Right hindlimb (tissue), 1 donor: ENCODE data around the gene KRTAP3-2.
A peak's percentile ranks its signal among the peaks of the same experiment; 100 is the strongest.
"Not testable (repeated sequence)": the region's sequence is repeated elsewhere in the genome, so short reads cannot be mapped to it uniquely, and the experiment has no call there.

Source experiments
- DNase-seq: peaks from one replicate; pipeline ENCODE4 v3.0.0-alpha.2; 2018

The KRTAP3-2 gene

DNA sequence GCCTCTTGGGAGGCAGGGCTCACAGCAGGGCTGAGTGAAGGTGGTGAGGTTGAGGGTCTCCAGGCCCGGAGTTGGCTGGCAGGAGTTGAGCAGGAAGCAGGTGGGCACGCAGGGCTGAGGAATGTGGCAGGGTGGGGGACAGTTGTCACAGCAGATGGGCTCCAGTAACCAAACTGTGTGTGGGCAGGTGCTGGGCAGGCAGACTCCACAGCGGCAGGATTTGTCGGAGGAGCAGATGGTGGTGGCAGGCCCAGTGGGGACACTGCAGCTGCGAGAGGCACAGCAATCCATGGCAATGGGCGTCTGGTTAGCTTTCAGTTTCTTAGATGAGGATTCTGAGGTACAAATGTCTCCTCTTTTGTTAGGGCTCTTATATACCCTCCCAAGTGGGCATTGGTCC is at the start of gene KRTAP3-2:
KRTAP3-2 (minus strand) TSS at position 344 of the 400 bp plus-strand sequence; CDS start at position 291, 53 bp downstream.
- DNase-seq: peak; percentile 40

DNA sequence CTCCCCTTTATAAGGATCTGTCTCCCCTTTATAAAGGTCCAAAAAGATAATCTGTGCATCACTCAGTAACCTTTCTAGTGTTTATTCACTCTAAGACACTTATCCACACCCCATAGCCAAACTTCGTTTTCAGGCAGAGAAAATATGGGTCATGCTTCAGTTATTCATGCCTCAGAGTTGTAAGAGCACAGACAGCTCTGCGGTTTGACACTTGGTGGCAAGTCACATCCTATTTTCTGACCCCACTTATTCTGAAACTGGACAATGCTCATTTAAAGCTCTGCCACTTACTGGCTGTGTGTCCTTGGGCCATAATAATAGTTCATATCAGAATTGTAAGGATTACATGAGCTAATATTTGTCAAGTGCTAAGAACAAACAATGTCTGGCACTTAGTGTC is 49.4 kb upstream of the KRTAP3-2 start:
- DNase-seq: no peak

DNA sequence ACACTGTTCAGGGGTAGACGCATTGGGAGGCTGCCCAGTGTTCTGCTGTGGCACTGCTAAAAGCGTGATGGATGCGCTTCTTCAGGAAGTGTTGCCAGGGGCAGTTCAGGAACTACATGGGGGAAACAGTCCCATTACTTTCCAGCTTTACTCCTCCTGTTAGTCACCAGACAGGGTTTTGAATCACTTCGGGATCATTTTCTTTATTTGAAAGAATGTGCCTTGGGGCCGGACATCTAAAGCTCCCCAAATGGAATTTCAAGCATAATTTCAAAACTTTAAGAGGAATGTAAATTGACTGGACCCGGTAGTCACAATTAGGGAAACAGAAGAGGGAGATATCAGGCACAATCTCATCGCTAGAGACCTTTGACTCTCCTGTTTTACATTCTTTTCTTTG is 48.7 kb upstream of the KRTAP3-2 start:
- DNase-seq: no peak

DNA sequence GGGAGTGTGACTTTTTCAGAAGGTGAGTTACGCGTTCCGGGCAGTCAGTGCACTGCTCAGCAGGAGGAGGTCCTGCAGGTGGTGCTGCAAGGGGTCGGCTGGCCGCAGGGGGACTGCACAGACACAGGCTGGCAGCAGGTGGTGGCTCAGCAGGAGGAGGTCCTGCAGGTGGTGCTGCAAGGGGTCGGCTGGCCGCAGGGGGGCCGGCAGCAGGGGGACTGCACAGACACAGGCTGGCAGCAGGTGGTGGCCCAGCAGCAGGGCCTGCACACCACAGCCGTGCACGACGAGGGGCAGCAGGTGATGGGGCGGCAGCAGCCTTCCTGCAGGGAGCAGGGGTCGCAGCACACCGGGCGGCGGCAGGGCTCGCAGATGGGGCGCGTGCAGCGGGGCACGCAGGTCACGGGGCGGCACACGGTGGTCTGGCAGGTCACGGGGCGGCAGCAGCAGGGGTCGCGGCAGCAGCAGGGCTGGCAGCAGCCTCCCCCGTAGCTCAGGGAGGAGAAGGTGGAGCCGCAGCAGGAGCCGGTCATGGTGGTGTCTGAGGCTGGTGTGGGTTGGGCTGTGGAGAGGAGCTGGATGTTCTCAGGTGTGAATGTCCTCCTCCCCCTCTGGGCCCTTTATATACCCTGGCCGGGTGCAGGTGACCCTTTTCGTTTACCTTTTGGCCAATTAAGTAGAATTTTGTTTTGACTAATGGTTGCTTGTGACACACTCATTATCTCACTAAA is 47.2 kb upstream of the KRTAP3-2 start, which contains the start of gene KRTAP2-1:
KRTAP2-1 (minus strand) TSS at position 582 of the 731 bp plus-strand sequence; CDS start at position 533, 49 bp downstream.
- not testable (repeated sequence) for DNase-seq

DNA sequence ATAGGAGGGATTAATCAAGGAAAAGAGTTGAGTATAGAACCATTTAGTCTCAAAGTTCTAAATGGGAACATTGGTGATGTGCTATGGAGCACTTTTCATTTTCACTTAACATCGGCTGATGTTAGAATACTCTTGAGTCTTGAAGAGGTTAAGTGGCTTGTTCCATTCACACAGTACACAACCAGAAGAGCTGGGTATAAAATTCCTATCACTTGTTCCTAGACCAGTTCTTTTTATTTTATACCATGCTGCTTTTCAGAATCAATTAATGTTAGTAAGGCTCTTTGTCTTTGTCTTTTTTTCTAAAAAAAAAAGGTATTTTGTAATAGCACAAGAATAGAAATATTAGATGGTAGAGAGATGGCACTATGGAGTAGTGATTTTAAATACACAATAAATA is 43.2 kb upstream of the KRTAP3-2 start:
- DNase-seq: no peak

DNA sequence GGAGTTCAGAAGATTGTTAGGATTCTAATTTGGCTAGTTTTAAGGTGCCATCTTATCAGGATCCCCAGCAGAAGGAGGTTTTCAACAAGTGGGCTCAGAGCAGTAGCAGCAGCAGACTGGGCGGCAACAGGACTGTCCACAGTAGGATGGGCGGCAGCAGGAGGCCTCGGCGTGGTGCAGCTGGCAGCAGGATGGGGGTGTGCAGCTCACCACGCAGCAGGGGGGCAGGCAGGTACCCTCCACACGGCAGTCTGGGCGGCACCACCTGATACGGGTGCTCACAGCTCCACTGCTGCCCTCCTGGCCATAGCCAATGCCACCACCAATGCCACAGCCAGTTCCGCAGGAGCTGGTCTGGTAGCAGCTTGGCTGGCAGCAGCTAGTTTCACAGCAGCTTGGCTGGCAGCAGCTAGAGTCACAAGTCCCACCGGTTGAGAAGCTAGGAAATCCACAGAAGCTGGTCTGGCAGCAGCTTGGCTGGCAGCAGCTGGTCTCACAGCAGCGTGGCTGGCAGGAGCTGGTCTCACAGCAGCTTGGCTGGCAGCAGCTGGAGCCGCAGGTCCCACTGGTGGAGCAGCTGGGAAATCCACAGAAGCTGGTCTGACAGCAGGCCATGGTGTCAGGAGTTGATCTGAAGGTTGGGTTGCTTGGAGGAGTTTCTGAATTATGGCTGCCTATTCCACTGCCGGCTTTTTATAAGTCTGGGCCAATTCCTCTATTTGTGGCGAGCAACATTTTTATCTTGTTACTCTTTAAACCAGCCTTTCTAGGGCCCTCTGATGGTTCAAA is 41.3 kb upstream of the KRTAP3-2 start, which contains the start of gene KRTAP1-1:
KRTAP1-1 (minus strand) TSS at position 668 of the 789 bp plus-strand sequence; CDS start at position 615, 53 bp downstream.
- DNase-seq: peak; percentile 73

DNA sequence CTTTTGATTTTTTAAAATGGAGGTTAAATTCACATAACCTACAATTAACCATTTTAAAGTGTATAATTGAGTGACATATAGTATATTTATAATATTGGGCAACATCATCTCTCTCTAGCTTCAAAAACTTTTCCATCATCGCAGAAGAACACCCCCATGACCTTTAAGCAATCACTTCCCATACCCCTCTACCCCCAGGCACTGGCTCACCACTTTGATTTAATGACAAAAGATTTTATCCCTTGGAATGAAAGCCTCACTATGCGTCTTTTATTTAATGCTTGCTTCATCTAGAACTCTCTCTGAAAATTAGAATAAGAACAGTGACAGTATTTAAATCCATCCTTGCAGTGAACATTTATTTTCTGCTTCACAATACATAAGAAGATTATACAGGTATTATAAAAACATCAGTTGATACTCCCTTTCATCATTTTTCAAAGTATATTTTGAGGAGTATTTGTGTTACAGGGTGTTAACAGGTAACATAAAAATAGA is 38.2 kb upstream of the KRTAP3-2 start:
- no peak for DNase-seq

DNA sequence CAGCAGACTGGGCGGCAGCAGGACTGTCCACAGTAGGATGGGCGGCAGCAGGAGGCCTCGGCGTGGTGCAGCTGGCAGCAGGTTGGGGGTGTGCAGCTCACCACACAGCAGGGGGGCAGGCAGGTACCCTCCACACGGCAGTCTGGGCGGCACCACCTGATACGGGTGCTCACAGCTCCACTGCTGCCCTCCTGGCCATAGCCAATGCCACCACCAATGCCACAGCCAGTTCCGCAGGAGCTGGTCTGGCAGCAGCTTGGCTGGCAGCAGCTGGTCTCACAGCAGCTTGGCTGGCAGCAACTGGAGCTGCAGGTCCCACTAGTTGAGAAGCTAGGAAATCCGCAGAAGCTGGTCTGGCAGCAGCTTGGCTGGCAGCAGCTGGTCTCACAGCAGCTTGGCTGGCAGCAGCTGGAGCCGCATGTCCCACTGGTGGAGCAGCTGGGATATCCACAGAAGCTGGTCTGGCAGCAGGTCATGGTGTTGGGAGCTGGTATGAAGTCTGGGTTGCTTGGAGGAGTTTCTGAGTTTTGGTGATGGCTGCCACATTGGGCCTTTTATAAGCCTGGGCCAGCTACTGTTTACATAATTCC is 34.7 kb upstream of the KRTAP3-2 start, which contains the start of gene KRTAP1-3:
KRTAP1-3 (minus strand) TSS at position 529 of the 590 bp plus-strand sequence; CDS start at position 476, 53 bp downstream.
- peak; percentile 56 for DNase-seq

DNA sequence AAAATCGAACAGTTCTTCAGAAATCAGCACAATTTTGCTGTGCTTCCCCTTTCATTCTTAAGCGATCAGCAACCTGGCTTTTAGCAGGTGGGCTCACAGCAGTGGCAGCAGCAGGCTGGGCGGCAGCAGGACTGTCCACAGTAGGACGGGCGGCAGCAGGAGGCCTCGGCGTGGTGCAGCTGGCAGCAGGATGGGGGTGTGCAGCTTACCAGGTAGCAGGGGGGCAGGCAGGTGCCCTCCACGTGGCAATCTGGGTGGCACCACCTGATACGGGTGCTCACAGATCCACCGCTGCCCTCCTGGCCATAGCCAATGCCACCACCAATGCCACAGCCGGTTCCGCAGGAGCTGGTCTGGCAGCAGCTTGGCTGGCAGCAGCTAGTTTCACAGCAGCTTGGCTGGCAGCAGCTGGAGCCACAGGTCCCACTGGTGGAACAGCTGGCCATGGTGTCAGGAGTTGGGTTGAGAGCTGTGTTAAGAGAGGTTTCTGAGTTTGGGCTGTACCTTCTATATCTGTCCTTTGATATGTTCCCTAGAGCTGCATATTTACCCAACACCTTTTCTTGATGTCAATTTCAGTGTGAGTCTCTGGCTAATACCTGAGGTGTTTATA is 30.0 kb upstream of the KRTAP3-2 start, which contains the start of gene KRTAP1-4:
KRTAP1-4 (minus strand) TSS at position 563 of the 613 bp plus-strand sequence; CDS start at position 446, 117 bp downstream.
- no peak for DNase-seq

DNA sequence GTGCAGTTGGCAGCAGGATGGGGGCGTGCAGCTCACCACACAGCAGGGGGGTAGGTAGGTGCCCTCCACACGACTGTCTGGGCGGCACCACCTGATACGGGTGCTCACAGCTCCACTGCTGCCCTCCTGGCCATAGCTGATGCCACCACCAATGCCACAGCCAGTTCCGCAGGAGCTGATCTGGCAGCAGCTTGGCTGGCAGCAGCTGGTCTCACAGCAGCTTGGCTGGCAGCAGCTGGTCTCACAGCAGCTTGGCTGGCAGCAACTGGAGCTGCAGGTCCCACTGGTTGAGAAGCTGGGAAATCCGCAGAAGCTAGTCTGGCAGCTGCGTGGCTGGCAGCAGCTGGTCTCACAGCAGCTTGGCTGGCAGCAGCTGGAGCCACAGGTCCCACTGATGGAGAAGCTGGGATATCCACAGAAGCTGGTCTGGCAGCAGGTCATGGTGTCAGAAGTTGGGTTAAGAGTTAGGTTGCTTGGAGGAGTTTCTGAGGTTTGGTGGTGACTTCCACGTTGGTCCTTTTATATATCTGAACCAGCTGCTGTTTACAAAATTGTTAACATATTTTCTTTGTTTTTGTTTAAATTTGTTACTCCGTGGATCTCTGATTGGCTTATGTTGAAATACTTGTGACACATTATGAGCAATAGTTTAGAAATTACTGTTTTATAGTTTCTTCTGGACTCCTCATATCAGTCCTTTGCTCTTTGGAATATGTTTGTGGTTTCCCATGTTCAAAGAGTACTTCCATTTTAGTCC is 27.2 kb upstream of the KRTAP3-2 start, which contains the start of gene KRTAP1-5:
KRTAP1-5 (minus strand) TSS at position 494 of the 757 bp plus-strand sequence; CDS start at position 441, 53 bp downstream.
- DNase-seq: peak; percentile 57

DNA sequence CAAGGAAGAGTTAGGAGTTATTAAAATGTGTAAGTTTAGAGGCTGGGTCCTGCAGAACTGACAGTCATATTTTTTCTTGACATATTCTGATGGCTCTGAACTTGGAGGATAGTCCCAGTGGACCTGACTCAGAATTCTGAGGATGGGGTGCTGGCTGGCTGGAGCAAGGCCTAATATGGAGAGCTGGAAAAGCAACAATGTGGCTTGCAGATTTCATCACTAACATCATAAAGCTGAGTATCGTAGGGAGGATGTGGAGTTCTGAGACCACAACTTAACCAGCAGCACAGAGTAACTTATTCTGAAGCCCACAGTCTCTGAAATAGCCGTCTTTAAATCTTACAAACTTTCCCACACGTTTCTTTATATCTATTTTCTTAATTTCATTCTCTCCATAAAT is 25.0 kb upstream of the KRTAP3-2 start:
- DNase-seq: no peak

DNA sequence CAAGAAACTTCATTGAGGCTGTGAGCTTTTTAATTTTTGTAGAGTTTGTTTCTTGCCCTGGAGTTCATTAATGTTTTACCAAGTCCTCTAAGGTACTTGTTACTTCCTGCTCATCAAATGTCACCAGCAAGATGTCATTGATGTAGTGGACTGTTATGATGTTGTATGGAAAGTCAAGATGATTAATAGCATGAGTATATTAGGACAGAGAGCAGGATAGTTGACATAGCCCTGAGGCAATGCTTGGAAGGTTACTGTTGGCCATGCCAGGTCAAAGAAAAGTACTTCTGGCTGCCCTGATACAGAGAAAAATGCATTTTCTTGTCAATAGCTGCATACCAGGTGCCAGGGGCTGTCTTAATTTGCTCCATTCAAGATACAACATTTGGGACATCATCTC is 20.6 kb upstream of the KRTAP3-2 start:
- DNase-seq: no peak

DNA sequence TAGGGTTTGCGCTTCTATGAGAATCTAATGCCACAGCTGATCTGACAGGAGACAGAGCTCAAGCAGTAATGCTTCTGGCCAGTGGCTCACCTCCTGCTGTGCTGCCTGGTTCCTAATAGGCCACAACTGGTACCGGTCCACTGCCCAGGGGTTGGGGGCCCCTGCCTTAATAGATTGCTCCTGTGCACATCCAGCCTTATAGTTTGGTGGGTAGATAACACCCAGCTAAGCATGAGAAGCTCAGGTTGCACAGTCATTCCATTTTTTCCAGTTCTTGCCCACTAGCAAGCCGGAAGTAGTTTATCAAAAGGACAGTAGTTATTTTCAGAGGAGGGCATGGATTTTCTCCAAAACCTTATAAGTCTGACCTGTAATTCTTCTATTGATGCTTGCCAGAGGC is 19.7 kb upstream of the KRTAP3-2 start:
- DNase-seq: no peak

DNA sequence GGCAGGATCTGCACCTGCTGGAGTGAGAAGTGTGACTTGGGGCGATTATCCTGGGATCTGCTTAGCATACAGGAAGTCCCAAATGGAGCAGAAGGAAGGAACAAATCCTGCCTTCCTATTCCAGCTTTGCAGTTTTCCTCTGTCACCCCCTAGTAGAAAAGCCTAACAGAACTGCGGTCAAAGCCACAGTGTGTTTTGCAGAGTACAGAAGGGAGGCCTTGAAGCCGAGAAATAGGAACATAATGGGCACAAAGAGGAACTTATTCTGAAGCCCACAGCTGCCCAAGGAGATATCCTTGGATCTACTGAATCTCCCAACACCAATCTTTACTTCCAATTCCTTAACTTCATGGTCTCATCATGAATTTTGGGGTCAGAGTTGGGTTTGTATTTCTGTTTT is 18.8 kb upstream of the KRTAP3-2 start:
- no peak for DNase-seq

DNA sequence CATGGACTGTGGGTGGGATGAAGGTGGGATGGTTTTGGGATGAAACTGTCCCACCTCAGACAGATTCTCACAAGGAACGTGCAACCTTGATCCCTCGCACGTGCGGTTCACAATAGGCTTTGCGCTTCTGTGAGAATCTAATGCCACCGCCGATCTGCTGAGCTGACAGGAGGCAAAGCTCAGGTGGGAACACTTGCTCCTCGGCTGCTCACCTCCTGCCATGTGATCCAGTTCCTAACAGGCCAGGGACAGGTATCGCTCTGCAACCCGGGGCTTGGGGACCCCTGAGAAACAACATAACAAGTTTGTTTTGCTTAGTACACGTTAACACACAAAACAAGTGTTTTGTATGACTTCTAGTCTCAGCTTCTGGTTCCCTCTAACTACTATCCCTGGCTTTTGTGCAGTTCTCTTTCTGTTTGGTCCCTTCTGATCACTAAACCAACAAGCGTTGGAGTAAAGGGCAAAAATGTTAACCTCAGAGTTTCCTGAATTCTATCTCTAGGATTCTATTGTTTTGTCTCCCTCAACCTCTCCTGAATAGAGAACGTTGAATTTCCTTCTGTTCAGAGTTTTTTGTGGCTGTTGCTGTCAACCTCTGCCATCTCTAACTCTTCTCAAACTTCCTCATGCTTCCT is 17.0 kb upstream of the KRTAP3-2 start:
- DNase-seq: no peak

DNA sequence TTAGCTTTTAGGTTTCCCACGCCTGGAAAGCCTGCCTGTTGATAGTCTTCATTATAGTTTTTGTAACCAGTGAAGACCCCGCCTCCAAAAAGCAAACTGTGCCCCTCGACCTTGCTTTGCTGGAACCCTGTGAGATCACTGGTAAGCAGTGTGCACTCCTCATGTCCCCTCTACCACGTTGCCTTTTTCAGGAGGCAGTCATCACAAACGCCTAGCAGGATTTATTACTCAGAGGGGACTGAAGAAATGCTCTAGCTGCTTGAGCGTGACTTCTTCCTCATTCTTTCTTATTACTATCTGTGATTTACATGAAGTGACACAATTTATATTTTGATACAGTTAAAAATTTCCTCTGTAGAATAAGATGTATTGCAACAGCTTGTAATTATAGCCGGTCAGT is 15.7 kb upstream of the KRTAP3-2 start:
- DNase-seq: no peak

DNA sequence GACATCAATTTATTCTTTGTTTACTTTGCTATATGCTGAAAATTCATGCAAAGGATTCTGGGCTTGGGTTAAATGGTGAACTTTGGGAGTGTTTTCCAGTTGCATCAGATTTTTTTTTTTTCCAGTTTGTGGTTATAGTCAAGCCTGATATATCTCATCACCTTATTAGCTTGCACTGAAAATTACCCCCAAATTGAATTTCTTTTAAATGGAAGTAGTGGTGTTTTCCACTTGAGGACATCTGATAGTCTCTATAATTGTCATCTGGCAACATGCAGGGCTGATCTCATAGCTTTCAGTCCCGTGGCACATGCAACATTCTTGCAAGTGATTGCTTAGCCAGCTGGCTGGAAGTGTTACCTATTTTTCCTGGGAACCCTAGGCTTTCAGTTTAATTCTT is 13.9 kb upstream of the KRTAP3-2 start:
- DNase-seq: peak; percentile 20

DNA sequence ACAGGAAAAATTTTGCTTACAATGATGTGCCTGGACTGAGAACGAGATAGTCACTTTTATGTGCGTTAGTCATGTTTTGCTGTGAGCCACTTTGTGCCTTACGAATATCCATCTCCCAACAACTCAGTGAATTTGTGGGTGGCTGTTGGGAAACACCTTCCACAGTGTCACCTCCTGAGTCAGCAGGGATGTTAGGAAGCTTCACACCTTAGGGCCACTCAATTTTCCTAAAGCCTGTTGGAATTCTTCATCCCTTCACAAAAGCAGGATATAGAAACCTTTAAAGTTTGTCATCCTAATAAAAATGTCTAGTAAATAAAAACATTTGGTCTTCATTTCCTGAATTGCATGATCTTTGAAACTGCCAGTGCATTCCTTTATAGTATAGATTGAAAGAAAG is 13.5 kb upstream of the KRTAP3-2 start:
- DNase-seq: no peak

DNA sequence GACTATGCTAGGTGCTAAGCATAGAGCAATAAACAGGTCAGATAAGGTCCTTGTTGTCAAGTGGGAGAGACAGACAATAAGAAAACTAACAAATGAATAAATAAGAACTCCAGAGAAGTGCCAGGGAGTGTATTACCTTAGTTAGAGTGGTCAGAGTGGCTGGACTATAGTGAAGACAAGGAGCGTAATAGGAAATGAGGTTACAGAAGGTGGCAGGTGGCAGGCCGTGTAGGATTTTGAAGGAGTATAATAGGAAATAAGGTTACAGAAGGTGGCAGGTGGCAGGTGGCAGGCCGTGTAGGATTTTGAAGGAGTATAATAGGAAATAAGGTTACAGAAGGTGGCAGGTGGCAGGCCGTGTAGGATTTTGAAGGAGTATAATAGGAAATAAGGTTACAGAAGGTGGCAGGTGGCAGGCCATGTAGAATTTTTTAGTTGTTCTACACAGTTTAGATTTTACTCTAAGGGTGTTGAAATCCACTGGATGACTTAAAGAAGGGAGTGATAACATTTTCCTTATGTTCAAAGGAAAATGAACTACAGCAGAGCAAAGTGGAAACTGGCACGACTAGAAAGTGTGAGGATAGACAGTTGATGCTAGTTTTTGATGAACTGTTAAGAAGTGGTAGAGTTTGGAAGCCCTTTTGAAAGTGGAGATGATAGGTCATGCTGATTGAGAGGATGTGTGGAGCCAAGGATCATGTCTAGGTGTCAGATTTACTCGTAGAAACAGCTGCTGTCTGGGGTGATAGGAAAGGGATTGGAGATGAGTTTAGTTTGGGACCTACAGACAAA is 12.8 kb upstream of the KRTAP3-2 start:
- DNase-seq: no peak

DNA sequence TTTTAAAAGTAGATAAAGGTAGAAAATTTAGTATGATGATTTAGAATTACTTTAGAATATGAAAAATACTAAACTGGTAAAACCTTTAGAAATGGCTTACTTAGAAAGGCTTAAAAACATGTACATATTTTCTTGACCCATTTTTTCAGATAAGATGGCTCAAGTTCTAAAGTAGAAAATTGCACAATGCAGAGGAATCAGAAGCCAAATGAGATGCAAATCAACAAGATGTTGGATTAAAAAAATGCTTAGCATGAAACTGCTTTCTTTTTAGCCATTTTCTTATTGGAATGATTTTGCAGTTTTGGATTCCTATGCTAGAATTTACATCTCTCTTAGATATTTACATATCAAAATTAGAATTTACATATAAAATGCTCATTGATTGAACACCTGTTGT is 10.7 kb upstream of the KRTAP3-2 start:
- no peak for DNase-seq
